GM12872 (cell line): ENCODE measurements around the gene ESRRB.

Experiments
- TF ChIP-seq, protein P1 (sequence below): IDR thresholded peaks from 3 replicates; pipeline ENCODE4 v1.5.1; 2011; ENCODE audit warnings: low read depth, mild to moderate bottlenecking, low read length, moderate library complexity; ENCODE audit not compliant: insufficient read depth

Gene ESRRB

DNA sequence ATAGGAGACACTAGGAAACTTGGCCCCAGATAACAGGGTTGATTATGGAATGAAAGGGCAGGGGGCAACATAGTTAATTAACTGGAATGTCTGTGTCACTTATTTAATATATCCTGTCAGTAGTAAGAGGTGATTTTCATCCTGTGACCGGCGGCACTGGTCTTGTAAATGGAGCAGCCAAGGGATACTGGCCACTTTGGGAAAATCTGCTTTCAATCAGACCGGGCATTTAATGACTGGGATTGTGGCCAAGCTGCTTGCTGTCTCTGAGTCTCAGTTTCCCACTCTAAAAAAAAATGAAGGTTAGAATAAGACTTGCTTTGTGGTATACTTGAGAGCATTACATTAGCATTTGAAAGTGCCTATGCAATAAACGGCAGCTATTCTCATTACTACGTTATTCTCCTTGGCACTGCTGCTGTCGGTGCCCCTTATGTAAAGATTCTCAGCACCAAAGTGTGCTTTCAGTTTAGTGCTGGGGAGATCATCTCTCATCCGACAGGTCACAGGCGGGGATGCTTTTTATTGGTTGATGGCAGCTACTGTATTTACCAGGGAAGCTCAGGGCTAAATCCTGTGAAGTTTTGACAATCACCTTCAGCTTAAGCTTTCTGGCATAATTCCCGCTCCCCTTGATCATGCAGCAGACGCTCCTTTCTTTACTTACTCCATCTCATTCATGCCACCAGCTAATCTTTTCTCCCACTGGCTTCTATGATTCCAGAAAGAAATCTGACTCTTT lies 162.1 kb downstream of the ESRRB start:
- TF ChIP-seq, protein P1, sequence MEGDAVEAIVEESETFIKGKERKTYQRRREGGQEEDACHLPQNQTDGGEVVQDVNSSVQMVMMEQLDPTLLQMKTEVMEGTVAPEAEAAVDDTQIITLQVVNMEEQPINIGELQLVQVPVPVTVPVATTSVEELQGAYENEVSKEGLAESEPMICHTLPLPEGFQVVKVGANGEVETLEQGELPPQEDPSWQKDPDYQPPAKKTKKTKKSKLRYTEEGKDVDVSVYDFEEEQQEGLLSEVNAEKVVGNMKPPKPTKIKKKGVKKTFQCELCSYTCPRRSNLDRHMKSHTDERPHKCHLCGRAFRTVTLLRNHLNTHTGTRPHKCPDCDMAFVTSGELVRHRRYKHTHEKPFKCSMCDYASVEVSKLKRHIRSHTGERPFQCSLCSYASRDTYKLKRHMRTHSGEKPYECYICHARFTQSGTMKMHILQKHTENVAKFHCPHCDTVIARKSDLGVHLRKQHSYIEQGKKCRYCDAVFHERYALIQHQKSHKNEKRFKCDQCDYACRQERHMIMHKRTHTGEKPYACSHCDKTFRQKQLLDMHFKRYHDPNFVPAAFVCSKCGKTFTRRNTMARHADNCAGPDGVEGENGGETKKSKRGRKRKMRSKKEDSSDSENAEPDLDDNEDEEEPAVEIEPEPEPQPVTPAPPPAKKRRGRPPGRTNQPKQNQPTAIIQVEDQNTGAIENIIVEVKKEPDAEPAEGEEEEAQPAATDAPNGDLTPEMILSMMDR: no peak

GRCh38 chr14:76538648-76539008 lies 162.7 kb downstream of the ESRRB start:
- TF ChIP-seq, protein P1: no peak

DNA sequence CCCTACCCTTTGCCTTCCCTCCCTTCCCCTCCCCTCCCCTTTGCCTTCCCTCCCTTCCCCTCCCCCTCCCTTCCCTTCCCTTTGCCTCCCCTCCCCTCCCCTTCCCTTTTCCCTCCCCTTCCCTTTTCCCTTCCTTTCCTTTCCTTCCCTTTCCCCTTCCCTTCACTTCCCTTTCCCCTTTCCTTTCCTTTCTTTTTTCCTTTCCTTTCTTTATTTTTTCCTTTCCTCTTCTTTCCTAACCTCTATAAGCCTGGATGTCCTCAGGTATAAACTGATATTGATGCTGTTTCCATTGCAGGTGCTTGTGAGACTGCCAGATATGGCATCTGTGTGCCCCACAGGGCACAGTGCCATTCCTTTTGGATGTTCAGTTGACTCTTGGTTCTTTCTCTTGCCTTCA lies 163.2 kb downstream of the ESRRB start:
- TF ChIP-seq, protein P1: no peak

- TF ChIP-seq, protein P1: no peak
Observed at GRCh38 chr14:76541594-76542219, 165.8 kb downstream of the ESRRB start.

- TF ChIP-seq, protein P1: peak; percentile 68
Observed at GRCh38 chr14:76546426-76547221, 170.7 kb downstream of the ESRRB start.

GRCh38 chr14:76547831-76548230 lies 171.9 kb downstream of the ESRRB start:
- TF ChIP-seq, protein P1: no peak

DNA sequence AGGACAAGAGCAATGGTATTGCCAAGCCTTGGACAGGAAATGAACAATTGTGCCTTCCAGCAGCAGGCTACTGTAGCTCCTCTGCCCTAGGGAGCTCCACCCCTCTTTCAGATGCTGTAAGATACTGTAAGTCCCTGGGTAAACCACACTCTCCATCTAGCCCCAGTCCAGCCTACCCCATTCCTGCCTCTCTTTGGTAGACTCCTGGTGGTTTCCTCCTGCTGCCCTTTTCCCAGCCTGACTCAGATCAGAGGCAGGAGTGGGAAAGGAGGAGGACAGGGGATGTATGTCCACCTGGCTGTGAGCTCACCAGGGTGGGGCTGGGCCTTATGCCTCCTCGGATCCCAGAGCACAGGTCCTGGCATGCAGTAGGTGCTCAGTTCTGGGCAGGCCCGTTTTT lies 174.6 kb downstream of the ESRRB start:
- TF ChIP-seq, protein P1: no peak
